HG03097 (cell line): Measurements from ENCODE around the gene UST.

Experiments used
- ATAC-seq: cut with Tn5 transposase; IDR thresholded peaks from one replicate; pipeline ENCODE4 v1.9.1; 2021; ENCODE audit not compliant: unreplicated experiment, low FRiP score

UST gene, protein sequence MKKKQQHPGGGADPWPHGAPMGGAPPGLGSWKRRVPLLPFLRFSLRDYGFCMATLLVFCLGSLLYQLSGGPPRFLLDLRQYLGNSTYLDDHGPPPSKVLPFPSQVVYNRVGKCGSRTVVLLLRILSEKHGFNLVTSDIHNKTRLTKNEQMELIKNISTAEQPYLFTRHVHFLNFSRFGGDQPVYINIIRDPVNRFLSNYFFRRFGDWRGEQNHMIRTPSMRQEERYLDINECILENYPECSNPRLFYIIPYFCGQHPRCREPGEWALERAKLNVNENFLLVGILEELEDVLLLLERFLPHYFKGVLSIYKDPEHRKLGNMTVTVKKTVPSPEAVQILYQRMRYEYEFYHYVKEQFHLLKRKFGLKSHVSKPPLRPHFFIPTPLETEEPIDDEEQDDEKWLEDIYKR

DNA sequence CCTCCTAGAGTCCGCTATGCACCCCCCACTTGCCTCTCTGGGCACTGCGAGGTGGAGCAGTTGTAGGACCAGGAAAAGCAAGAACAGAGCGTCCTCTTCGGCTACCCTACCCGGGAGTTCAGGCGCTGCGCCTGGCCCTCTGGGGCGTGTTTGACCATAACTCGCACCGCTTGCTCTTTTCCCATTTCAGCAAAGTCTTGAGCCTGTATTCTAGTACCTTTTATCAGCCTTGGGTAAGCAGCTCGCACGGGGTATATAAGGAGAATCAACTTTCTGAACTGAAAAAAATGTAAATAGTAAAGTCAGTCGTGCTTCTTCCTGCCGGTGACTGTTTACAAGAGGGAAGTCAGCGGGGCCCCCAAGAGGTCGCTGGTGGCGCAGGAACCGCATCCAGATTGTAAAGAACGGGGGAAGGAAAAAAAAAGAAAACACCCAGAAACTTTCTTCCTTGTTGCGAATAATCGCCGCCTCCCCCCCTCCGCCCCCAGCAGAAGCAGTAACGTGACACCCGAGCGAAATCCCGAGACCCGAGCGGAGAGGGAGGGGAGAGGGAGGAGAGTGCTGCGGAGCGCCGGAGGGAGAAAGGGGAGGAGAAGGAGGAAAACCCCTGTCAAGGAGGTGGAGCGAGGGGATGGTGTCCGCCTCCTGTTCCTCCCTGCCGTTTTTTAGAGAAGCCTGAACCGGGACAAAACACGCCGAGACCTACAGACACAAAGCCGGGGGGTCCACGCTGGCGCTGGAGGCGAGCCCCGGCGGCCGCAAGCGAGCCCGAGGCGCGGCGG lies at the start of gene UST:
Gene UST (plus strand): TSS at position 668 of the 782 bp plus-strand sequence. CDS start 401 bp downstream, outside the sequence.
- ATAC-seq, result no peak

DNA sequence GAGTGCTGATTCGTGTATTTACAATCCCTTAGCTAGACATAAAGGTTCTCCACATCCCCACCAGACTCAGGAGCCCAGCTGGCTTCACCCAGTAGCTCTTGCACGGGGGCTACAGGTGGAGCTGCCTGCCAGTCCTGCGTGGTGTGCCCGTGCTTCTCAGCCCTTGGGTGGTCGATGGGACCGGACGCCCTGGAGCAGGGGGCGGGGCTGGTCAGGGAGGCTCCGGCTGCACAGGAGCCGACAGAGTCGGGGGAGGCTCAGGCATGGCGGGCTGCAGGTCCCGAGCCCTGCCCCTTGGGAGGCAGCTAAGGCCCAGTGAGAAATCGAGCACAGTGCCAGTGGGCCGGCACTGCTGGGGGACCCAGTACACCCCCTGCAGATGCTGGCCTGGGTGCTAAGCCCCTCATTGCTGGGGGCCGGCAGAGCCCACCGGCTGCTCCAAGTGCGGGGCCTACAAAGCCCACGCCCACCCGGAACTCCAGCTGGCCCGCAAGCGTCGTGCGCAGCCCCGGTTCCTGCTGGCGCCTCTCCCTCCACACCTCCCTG lies 48.9 kb upstream of the UST start:
- ATAC-seq, result no peak

DNA sequence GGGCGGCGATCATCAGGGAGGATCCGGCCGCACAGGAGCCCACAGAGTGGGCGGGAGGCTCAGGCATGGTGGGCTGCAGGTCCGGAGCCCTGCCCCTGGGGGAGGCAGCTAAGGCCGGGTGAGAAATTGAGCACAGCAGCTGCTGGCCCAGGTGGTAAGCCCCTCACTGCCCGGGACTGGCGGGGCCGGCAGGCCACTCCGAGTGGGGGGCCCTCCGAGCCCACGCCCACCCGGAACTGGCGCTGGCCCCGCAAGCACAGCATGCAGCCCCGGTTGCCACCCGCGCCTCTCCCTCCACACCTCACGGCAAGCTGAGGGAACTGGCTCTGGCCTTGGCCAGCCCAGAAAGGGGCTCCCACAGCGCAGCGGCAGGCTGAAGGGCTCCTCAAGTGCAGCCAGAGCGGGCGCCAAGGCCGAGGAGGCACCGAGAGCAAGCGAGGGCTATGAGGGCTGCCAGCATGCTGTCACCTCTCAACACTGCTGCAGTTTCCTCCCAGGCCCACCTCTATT lies 48.1 kb upstream of the UST start:
- no peak for ATAC-seq

DNA sequence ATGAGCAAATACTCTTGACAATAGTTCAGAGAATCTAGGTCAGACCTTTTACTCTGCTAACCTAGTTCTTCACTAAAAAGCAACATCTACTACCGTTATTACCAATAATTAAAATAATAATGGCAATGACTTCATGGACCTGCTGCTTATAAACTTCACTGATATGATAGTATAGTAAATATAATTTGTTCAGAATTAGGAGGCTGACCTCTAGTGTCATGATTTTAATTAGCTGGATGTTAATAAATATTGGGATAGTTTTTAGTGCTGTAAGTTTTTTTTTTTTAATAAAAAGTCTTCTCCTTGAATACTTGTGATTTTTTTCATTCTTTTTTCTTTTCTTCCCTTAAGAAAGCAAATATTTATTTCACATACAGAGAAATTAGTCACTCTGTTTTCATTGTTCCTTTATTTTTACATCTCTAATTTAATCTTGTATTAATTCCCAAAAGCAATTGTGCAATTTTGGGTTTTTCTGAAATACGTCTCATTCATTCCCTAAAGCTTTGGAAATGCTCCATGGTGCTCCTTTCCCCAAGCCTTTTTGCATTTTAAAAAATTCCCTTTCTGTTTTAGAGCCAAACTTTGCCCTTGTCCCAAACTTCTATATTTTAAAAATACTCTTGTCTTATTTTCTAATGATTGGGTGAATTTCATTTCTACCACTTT lies 46.6 kb upstream of the UST start:
- ATAC-seq, result no peak

DNA sequence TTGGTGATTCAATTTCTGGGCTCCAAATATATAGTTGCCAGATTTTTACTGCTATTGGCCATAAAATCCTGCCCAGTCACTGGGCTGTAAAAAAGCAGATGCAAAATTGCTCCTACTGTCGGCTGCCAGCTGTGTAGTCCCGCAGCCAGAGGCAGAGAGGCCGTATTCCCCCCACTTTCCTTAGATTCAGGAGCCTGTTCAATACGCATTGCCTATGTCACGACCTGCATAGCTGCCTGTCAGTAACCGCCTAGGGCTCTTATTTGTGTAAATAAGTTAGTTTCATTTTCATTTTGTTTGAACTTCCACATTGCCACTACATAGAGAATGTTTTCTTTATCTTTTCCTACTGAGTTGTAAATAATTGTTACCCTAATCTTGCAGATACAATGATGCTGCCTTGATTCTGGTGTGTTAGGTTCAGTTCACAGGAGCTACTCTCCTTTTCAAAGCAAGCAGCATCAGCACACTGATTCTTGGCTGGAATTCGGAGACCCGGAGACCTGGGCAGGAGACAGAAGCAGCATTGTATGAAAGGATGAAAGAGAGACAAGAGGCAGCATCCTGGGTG lies 46.0 kb upstream of the UST start:
- no peak for ATAC-seq

- no peak for ATAC-seq
Observed at GRCh38 chr6:148701375-148701774, 45.5 kb upstream of the UST start.

GRCh38 chr6:148703900-148704299 lies 42.9 kb upstream of the UST start:
- ATAC-seq, result no peak

GRCh38 chr6:148704400-148705246 lies 42.2 kb upstream of the UST start:
- ATAC-seq, result no peak

DNA sequence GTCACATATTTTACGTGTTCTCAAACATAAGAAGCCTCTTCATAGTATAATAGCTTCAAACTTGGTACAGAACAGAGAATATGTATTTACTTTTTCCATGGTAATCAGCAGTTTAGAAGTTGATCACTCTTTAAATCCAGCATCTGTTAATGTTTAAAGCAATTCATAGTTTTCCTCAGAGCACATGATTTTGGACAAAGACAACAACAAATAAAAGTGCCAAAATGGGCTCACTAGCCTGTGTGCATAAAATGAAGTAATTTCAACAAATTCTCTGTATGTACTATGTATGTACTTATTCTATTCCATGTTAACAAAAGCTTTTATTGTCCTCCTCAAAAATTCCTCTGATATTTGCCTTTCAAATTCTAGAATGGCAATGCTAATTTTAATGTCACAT lies 38.1 kb upstream of the UST start:
- ATAC-seq, result no peak

DNA sequence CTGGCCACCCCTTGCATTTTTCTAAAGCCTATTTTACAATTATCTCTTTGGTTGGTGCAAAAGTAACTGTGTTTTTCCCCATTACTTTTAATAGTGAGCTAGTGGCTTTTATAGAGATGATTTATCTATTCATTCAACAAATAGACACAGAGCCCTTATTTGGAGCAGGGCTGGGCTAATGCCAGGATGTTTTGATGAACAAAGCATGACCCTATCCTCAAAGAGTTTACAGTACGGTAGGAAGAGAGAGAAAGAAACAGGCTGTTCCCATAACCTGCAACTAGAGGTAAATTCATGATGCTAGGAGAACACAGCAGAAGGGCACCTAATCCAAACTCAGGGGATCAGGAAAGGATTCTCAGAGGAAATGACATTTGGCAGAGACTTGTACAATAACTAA lies 37.3 kb upstream of the UST start:
- ATAC-seq, result no peak

- no peak for ATAC-seq
Observed at GRCh38 chr6:148711833-148712654, 34.8 kb upstream of the UST start.

DNA sequence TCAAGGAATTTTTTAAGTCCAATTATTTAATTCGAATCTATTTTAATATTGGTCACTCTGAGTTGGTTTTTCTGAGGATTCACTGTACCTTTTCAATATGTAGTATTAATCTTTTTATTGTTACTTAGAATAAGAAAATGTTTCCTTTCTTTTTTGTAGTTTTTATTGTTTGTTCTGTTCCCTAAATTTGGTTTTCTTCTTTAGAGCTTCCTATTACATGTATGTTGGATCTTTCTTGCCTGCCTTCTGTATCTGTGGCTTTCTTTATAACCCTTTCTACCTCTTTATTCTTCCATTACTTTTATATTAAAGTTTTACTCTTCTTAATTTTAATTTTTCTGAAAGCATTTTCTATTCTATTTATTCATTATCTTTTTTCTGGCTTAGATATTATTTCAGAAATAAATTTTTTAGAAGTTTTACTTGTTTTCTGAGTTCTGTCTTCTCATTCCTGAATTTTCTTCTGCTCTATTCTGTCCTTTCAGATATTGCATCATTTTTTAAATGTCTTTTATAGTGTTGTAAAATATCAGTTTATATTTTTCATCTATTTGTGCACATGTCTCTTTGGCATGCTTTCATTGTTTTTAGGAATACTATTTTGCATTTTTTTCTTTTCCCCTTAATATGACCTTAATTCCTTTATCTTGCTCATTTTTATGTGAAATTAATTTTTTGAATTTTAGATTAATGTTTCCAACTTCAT lies 33.6 kb upstream of the UST start:
- ATAC-seq, result no peak

DNA sequence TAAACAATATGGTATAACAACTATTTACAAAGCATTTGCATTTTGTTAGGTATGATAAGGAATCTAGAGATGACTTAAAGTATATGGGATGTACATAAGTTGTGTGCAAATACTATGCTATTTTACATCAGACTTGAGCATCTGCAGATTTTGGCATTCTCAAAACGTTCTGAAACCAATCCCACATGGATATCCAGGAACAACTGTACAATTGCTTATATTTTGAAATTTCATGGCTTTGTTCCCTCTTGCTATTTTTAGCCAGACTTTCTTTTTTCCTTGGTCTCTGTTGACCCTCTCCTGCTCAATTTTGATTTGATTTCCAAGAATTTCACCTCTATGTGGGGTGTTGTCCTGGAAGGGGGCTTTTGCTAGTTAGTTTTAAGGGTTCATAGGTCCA lies 32.9 kb upstream of the UST start:
- no peak for ATAC-seq

- ATAC-seq, result no peak
Observed at GRCh38 chr6:148716811-148717210, 30.0 kb upstream of the UST start.

DNA sequence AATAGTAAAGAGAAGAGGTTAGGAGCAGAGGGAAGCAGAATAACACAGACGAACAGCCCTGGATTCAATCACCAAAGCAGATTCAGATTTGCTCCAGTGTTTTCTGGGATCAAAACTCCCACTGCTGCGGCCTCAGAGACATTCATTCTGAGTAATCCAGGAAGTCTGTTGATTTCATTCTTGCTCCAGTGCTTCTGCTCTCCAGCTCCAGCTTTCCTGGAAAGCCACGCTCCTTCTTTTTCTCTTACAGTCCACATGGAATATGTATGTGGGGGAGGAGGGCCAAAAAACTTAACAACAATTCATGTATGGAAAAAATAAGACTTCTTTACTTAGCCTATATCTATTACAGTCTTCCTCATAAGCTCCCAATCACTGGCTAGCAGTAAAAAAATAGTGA lies 26.4 kb upstream of the UST start:
- no peak for ATAC-seq

- ATAC-seq, result no peak
Observed at GRCh38 chr6:148720897-148721296, 25.9 kb upstream of the UST start.

GRCh38 chr6:148723484-148723883 lies 23.3 kb upstream of the UST start:
- ATAC-seq, result no peak

GRCh38 chr6:148724428-148724827 lies 22.4 kb upstream of the UST start:
- ATAC-seq, result no peak
